ENCODE measurements around the gene RPL32.

DNA sequence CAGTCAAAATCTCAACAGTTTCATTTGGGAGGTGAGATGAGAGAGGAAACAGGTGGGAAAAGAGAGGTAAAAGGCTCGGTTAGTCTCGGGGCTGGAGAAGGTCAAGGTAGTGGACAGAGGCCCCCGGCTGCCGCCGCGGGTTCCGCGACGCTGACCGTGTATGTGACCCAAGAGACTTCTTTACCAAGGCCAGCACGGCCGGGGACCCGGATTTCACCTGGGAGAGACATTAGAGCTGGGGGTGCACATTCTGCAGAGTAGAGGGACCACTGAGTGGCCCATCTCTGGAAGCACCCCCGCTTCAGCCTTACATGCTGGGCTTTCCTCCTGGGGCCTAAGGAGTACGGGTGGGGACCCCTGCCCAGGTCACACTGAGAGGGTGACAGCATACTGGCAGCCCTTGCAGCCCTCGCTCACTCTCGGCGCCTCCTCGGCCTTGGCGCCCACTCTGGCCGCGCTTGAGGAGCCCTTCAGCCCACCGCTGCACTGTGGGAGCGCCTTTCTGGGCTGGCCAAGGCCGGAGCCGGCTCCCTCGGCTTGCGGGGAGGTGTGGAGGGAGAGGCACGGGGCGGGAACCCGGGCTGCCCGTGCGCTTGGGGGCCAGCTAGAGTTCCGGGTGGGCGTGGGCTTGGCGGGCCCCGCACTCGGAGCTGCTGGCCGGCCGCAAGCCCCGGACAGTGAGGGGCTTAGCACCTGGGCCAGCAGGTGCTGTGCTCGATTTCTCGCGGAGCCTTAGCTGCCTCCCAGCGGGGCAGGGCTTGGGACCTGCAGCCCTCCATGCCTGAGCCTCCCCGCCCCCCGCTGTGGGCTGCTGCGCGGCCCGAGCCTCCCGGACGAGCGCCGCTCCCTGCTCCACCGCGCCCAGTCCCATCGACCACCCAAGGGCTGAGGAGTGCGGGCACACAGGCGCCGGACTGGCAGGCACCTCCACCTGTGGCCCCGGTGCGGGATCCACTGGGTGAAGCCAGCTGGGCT lies 41.3 kb upstream of the RPL32 start:
- TF ChIP-seq CTCF (IDR thresholded peaks at IDR 0.05), result no peak
- no peak for TF ChIP-seq POLR2A (IDR thresholded peaks at IDR 0.05)
- TF ChIP-seq POLR2AphosphoS5 (IDR thresholded peaks at IDR 0.05), result no peak

Measured in stomach (tissue), 4 donors.